Stimulated activated CD8-positive, alpha-beta memory T cell treated with anti-CD3 and anti-CD28 coated beads, Interleukin-2, amount 100 ng/mL, for 1 hour (primary cell): ENCODE measurements around the gene ABCA13.
"Not testable (repeated sequence)": the region's sequence is repeated elsewhere in the genome, so short reads cannot be mapped to it uniquely, and the experiment has no call there.

ENCODE experiments used
- DNase-seq, 2 donors: peaks; one replicate each; pipeline ENCODE4 v3.0.0-alpha.2; 2020; ENCODE audit warnings: low read depth in 2 of 2

Gene ABCA13

GRCh38 chr7:48173756-48174382, 2.6 kb downstream of the ABCA13 start:
- DNase-seq = no peak

- no peak for DNase-seq
These were observed 3.8 kb downstream of the ABCA13 start for GRCh38 chr7:48175019-48175418.

GRCh38 chr7:48176356-48176893, 5.2 kb downstream of the ABCA13 start:
- DNase-seq = no peak

- DNase-seq = no peak
These were observed 6.0 kb downstream of the ABCA13 start for GRCh38 chr7:48177271-48177670.

GRCh38 chr7:48179496-48180030, 8.3 kb downstream of the ABCA13 start:
- DNase-seq = no peak

GRCh38 chr7:48180981-48181380, 9.7 kb downstream of the ABCA13 start:
- no peak for DNase-seq

GRCh38 chr7:48182718-48183369, 11.6 kb downstream of the ABCA13 start:
- no peak for DNase-seq

GRCh38 chr7:48183370-48183743, 12.1 kb downstream of the ABCA13 start:
- no peak for DNase-seq

- no peak for DNase-seq
These were observed 12.7 kb downstream of the ABCA13 start for GRCh38 chr7:48183965-48184364.

- DNase-seq = no peak
These were observed 17.7 kb downstream of the ABCA13 start for GRCh38 chr7:48188776-48189520.

- no peak for DNase-seq
These were observed 21.7 kb downstream of the ABCA13 start for GRCh38 chr7:48192996-48193395.

- no peak for DNase-seq
These were observed 22.2 kb downstream of the ABCA13 start for GRCh38 chr7:48193421-48193820.

GRCh38 chr7:48200946-48201589, 29.8 kb downstream of the ABCA13 start:
- not testable (repeated sequence) for DNase-seq

GRCh38 chr7:48202916-48203315, 31.7 kb downstream of the ABCA13 start:
- DNase-seq = not testable (repeated sequence)

- no peak for DNase-seq
These were observed 36.0 kb downstream of the ABCA13 start for GRCh38 chr7:48207155-48207675.

GRCh38 chr7:48209004-48209600, 37.8 kb downstream of the ABCA13 start:
- DNase-seq = no peak

GRCh38 chr7:48213226-48213625, 42.0 kb downstream of the ABCA13 start:
- no peak for DNase-seq

- no peak for DNase-seq
These were observed 46.0 kb downstream of the ABCA13 start for GRCh38 chr7:48217266-48217665.

- DNase-seq = no peak
These were observed 46.5 kb downstream of the ABCA13 start for GRCh38 chr7:48217753-48218152.

- DNase-seq = no peak
These were observed 52.8 kb downstream of the ABCA13 start for GRCh38 chr7:48224042-48224441.

GRCh38 chr7:48225101-48225500, 53.8 kb downstream of the ABCA13 start:
- DNase-seq = no peak
